DOHH2 (cell line): ENCODE data around the gene MESD.

Experiments used
- H3F3A ChIP-seq: fragments of 200-600 bp; sonication (generic), shearing (Covaris generic); 2 replicates; pipeline ENCODE4 v1.6.0; 2016; ENCODE audit warnings: antibody characterized with exemption, mild to moderate bottlenecking; ENCODE audit not compliant: control insufficient read depth, insufficient read depth
- H3K27ac ChIP-seq: fragments of 200-600 bp; sonication (generic); 2 replicates; pipeline ENCODE4 v1.5.1; 2014; ENCODE audit warnings: low read depth, mild to moderate bottlenecking, low read length, moderate library complexity
- H3K27me3 ChIP-seq: fragments of 200-600 bp; sonication (generic); 2 replicates; pipeline ENCODE4 v1.6.1; 2014; ENCODE audit warnings: mild to moderate bottlenecking, low read length, mixed read lengths; ENCODE audit not compliant: control insufficient read depth
- H3K36me3 ChIP-seq: fragments of 200-600 bp; sonication (generic); 2 replicates; pipeline ENCODE4 v1.6.1; 2014; ENCODE audit warnings: mild to moderate bottlenecking, low read length, moderate library complexity, mixed read lengths; ENCODE audit not compliant: control insufficient read depth
- H3K4me1 ChIP-seq: fragments of 200-600 bp; sonication (generic); 2 replicates; pipeline ENCODE4 v1.6.1; 2014; ENCODE audit warnings: mild to moderate bottlenecking, low read length, mixed read lengths; ENCODE audit not compliant: control insufficient read depth
- H3K4me2 ChIP-seq: fragments of 200-600 bp; sonication (generic); 2 replicates; pipeline ENCODE4 v1.6.0; 2014; ENCODE audit warnings: mild to moderate bottlenecking, low read length, moderate library complexity
- H3K4me3 ChIP-seq: fragments of 200-600 bp; sonication (generic); 2 replicates; pipeline ENCODE4 v1.5.1; 2014; ENCODE audit warnings: mild to moderate bottlenecking, low read length, mixed read lengths
- H3K79me2 ChIP-seq: fragments of 200-600 bp; sonication (generic); 2 replicates; pipeline ENCODE4 v1.6.1; 2014; ENCODE audit warnings: mild to moderate bottlenecking, low read length, mixed read lengths; ENCODE audit not compliant: control insufficient read depth
- H3K9me2 ChIP-seq: fragments of 200-600 bp; sonication (generic); replicated peaks from 2 replicates; pipeline ENCODE4 v1.6.1; 2014; ENCODE audit warnings: mild to moderate bottlenecking, low read length, mixed read lengths; ENCODE audit not compliant: control insufficient read depth
- H3K9me3 ChIP-seq: fragments of 200-600 bp; sonication (generic); 2 replicates; pipeline ENCODE4 v1.6.1; 2014; ENCODE audit warnings: antibody characterized with exemption, low read length, mixed read lengths; ENCODE audit not compliant: control insufficient read depth, insufficient read depth
- H4K20me1 ChIP-seq: fragments of 200-600 bp; sonication (generic); 2 replicates; pipeline ENCODE4 v1.6.0; 2014; ENCODE audit warnings: low read depth, mild to moderate bottlenecking, antibody characterized with exemption, low read length, moderate library complexity; ENCODE audit not compliant: control insufficient read depth, insufficient read depth
- EZH2phosphoT487 ChIP-seq: fragments of 200-600 bp; sonication (generic); IDR thresholded peaks from 2 replicates; pipeline ENCODE4 v1.6.1; 2017; ENCODE audit warnings: borderline replicate concordance, mild to moderate bottlenecking, antibody characterized with exemption, low read length, moderate library complexity, mixed read lengths
- TF ChIP-seq, protein P1 (sequence below): fragments of 200-600 bp; sonication (generic); IDR thresholded peaks from one replicate; pipeline ENCODE4 v1.5.1; 2014; ENCODE audit warnings: antibody characterized with exemption, mild to moderate bottlenecking, low read depth, low read length; ENCODE audit not compliant: poor library complexity, severe bottlenecking

Gene MESD

GRCh38 chr15:80932513-80932815, 57.2 kb downstream of the MESD start:
- Histone ChIP-seq H3K79me2 (no peaks in the 10 kb centered on the region), H3K27ac (no peak overlapping the region), H4K20me1 (no peaks in the 10 kb centered on the region; the same call in 1 of the 2 replicates), H3K4me3 (no peak overlapping the region), H3K36me3 (no peaks in the 10 kb centered on the region), H3K9me3 (no peaks in the 10 kb centered on the region), H3K27me3 (no peaks in the 10 kb centered on the region), H3F3A (no peaks in the 10 kb centered on the region), H3K9me2 (no peaks in the 10 kb centered on the region), H3K4me2 (no peak overlapping the region), H3K4me1 (no peaks in the 10 kb centered on the region)
- no peak for TF ChIP-seq EZH2phosphoT487
- TF ChIP-seq, protein P1, sequence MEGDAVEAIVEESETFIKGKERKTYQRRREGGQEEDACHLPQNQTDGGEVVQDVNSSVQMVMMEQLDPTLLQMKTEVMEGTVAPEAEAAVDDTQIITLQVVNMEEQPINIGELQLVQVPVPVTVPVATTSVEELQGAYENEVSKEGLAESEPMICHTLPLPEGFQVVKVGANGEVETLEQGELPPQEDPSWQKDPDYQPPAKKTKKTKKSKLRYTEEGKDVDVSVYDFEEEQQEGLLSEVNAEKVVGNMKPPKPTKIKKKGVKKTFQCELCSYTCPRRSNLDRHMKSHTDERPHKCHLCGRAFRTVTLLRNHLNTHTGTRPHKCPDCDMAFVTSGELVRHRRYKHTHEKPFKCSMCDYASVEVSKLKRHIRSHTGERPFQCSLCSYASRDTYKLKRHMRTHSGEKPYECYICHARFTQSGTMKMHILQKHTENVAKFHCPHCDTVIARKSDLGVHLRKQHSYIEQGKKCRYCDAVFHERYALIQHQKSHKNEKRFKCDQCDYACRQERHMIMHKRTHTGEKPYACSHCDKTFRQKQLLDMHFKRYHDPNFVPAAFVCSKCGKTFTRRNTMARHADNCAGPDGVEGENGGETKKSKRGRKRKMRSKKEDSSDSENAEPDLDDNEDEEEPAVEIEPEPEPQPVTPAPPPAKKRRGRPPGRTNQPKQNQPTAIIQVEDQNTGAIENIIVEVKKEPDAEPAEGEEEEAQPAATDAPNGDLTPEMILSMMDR, result no peak

DNA sequence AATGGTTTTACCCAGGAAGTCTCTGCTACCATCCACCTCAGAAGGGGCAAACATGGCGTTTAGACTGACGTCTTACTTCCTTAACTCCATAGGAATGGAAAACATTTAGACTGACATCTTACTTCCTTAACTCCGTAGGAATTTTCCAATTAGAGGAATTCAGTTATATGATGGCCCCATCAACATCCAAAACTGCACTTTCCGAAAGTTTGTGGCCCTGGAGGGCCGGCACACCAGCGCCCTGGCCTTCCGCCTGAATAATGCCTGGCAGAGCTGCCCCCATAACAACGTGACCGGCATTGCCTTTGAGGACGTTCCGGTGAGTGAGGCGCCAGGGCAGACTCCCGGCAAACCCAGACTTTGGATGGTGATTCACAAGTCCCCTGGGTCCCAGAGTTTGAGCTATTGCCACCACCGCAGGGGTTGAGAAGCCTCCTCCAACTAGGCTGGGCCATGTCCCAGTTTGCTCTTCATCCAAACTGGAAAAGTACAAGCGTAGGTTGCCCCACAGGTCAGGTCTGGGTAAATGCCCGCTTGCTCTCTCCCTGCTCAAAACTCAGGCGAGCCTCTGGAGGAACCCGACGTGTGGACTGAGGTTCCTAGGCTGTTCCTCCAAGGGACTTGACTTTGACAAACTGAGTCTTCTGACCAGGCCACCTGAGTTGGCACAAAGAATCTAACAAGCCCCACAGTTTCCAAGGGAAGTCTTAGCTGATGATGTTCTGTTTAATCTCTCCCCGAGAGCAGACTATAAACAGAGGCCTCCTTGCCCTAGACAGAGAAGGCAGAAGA, 57.7 kb downstream of the MESD start:
- Histone ChIP-seq H3K36me3 (no peaks in the 10 kb centered on the region), H3K4me3 (no peak overlapping the region), H3K79me2 (no peaks in the 10 kb centered on the region), H3F3A (no peaks in the 10 kb centered on the region), H3K9me3 (no peaks in the 10 kb centered on the region), H4K20me1 (no peaks in the 10 kb centered on the region; the same call in 1 of the 2 replicates), H3K4me2 (no peak overlapping the region), H3K27me3 (no peaks in the 10 kb centered on the region), H3K4me1 (no peaks in the 10 kb centered on the region), H3K9me2 (no peaks in the 10 kb centered on the region), H3K27ac (no peak overlapping the region)
- TF ChIP-seq, protein P1, result no peak
- no peak for TF ChIP-seq EZH2phosphoT487

DNA sequence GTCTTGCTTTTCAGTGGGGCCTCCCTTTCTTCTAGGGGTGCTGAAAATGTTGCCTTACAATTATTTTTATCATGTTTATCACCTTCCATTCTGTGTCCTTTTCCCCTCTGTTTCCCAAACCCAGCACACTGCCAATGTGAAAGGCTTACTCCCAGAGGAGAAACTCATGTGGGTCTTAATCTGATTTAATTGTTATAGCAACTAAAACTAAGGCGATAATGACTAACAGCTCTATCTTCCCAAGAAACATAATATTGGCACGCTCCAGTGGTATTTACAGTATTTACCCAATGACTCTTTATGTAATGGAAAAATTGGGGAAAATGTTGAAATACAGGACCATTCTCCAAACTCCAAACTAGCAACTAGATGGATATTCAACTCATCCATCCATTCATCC, 58.4 kb downstream of the MESD start:
- no peaks in the 10 kb centered on the region for H3K9me3 ChIP-seq
- H3K27me3 ChIP-seq, result no peaks in the 10 kb centered on the region
- H3K4me3 ChIP-seq, result no peak overlapping the region
- no peaks in the 10 kb centered on the region; the same call in 1 of the 2 replicates for H4K20me1 ChIP-seq
- no peak for TF ChIP-seq EZH2phosphoT487
- TF ChIP-seq, protein P1, result no peak
- H3K36me3 ChIP-seq, result no peaks in the 10 kb centered on the region
- H3K4me1 ChIP-seq, result no peaks in the 10 kb centered on the region
- no peaks in the 10 kb centered on the region for H3K79me2 ChIP-seq
- no peak overlapping the region for H3K27ac ChIP-seq
- no peaks in the 10 kb centered on the region for H3K9me2 ChIP-seq
- H3K4me2 ChIP-seq, result no peak overlapping the region
- H3F3A ChIP-seq, result no peaks in the 10 kb centered on the region
